HUES64 (cell line): ENCODE measurements around the gene SRL.
"Not testable (repeated sequence)": the region's sequence is repeated elsewhere in the genome, so short reads cannot be mapped to it uniquely, and the experiment has no call there.

Experiments
- H3K27ac ChIP-seq: 2 replicates; pipeline ENCODE4 v1.7.0; 2013; ENCODE audit warnings: low read depth, low read length, inconsistent platforms
- H3K27me3 ChIP-seq: 2 replicates; pipeline ENCODE4 v1.6.1; 2013; ENCODE audit warnings: mild to moderate bottlenecking, low read length; ENCODE audit not compliant: insufficient read depth
- H3K36me3 ChIP-seq: 2 replicates; pipeline ENCODE4 v1.6.1; 2013; ENCODE audit warnings: mild to moderate bottlenecking, low read length; ENCODE audit not compliant: insufficient read depth
- H3K4me1 ChIP-seq: 2 replicates; pipeline ENCODE4 v1.6.1; 2013; ENCODE audit warnings: mild to moderate bottlenecking, low read length, moderate library complexity; ENCODE audit not compliant: insufficient read depth
- H3K4me3 ChIP-seq: 2 replicates; pipeline ENCODE4 v1.5.1; 2013; ENCODE audit warnings: mild to moderate bottlenecking, low read length, moderate library complexity
- H3K9ac ChIP-seq: 2 replicates; pipeline ENCODE4 v1.6.1; 2013; ENCODE audit warnings: mild to moderate bottlenecking, low read depth, low read length
- H3K9me3 ChIP-seq: 2 replicates; pipeline ENCODE4 v1.6.1; 2013; ENCODE audit warnings: low read depth, low read length; ENCODE audit not compliant: insufficient read depth
- WGBS: fragments of 150-250, 120-280 bp; methylation state at CpG from one replicate; pipeline ENCODE4 v1.1.7; 2013; ENCODE audit warnings: missing lambda C conversion rate; 5-methylcytosine and 5-hydroxymethylcytosine counted together

Gene SRL

DNA sequence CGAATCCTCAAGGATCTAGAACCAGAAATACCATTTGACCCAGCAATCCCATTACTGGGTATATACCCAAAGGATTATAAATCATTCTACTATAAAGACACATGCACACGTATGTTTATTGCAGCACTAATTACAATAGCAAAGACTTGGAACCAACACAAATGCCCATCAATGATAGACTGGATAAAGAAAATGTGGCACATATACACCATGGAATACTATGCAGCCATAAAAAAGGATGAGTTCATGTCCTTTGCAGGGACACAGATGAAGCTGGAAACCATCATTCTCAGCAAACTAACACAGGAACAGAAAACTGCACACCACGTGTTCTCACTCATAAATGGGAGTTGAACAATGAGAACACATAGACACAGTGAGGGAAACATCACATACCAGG is 85.4 kb downstream of the SRL start:
- not testable (repeated sequence) for H3K27ac ChIP-seq, H3K9ac ChIP-seq, H3K4me1 ChIP-seq, H3K4me3 ChIP-seq, H3K27me3 ChIP-seq, H3K36me3 ChIP-seq, H3K9me3 ChIP-seq
- WGBS: 60% methylated on average over 2 of the region's 3 CpGs

DNA sequence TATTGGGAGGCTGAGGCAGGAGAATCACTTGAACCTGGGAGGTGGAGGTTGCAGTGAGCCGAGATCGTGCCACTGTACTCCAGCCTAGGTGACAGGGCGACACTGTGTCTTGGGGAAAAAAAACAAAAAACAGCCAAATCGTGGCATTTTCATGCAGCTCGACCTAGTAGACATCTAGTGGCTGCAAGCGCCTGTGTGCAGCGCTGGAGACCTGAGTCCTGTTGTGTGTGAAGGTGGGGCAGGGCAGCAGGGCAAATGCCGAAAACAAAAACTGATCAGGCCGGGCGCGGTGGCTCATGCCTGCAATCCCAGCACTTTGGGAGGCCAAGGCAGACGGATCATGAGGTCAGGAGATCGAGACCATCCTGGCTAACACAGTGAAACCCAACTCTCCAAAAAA is 88.5 kb downstream of the SRL start:
- 93% methylated on average over 13 of the region's 13 CpGs for WGBS
- H3K4me3 ChIP-seq, H3K9me3 ChIP-seq, H3K27ac ChIP-seq, H3K9ac ChIP-seq, H3K36me3 ChIP-seq, H3K4me1 ChIP-seq, H3K27me3 ChIP-seq: not testable (repeated sequence)

DNA sequence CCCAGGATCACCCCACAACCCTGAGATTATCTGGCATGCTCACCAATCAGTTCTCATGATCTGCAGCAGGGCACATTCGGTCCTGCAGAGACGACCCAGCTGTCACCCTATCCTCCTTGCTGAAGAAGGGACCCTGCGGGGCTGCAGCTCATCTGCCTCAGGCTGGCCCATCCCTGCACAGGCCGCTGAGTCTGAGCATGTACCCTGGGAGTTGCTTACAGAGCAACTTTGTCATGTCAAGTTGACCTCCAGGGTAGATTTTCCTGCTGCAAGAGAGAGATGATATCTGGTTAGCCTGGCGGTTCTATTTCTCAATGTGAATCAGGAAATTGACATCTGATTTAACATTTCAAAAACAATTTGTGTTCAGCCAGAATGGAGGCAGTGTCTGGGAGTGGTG is 89.6 kb downstream of the SRL start:
- H3K36me3 ChIP-seq: no peaks in the 10 kb centered on the region
- 87% methylated on average over 5 of the region's 5 CpGs for WGBS
- H3K4me1 ChIP-seq: no peaks in the 10 kb centered on the region
- H3K9ac ChIP-seq: no peak overlapping the region
- no peak overlapping the region for H3K4me3 ChIP-seq
- no peak overlapping the region for H3K27ac ChIP-seq
- no peaks in the 10 kb centered on the region for H3K9me3 ChIP-seq
- no peaks in the 10 kb centered on the region for H3K27me3 ChIP-seq

DNA sequence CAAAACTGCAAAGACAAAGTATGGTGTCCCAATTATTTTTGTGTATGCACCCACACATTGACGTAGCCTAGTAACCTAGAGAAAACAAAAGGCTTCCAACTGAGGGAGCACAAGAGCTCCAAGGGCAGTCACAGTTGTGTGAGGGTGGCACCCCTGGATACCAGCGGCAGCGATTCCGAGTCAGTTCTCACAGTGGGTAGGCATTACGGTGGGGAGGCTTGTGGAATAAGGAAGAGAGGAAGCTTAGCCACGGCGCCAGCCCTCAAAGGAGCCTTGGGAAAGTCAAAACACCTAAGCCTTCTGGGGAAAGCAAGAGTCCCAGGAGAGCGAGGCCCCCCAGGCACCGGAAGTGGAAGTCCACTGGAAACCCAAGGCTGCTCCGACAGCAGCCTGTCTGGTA is 94.6 kb downstream of the SRL start:
- Histone ChIP-seq H3K4me1 (no peaks in the 10 kb centered on the region), H3K27ac (no peak overlapping the region), H3K36me3 (no peaks in the 10 kb centered on the region), H3K27me3 (no peaks in the 10 kb centered on the region), H3K4me3 (no peak overlapping the region), H3K9me3 (no peaks in the 10 kb centered on the region), H3K9ac (no peak overlapping the region)
- 87% methylated on average over 10 of the region's 10 CpGs for WGBS

DNA sequence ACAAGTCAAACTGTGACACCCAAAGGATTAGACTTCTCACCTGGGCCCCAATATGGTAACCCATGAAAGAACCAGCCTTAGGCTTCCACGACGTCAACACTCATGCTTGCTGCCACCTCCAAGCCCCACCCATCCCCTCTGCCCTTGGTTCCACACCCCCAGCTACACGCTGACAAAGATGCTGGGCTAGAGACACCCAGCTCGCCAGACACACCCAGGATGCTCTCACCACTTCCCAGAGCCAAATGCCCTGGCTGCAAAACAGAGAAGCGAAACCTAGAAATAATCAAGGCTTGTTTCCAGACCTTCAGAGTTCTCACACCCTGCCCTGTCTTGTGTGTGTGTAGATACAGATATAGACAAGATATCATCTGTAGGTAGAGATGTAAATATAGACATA is 99.6 kb downstream of the SRL start:
- Histone ChIP-seq H3K4me1 (no peaks in the 10 kb centered on the region), H3K27ac (no peak overlapping the region), H3K9ac (no peak overlapping the region), H3K27me3 (peaks cover 6% of the 10 kb centered on the region), H3K9me3 (0 out of 2 replicates have a peak, but pooled peaks cover 3% of the 10 kb centered on the region), H3K36me3 (no peaks in the 10 kb centered on the region), H3K4me3 (no peak overlapping the region)
- WGBS: 86% methylated on average over 5 of the region's 5 CpGs

DNA sequence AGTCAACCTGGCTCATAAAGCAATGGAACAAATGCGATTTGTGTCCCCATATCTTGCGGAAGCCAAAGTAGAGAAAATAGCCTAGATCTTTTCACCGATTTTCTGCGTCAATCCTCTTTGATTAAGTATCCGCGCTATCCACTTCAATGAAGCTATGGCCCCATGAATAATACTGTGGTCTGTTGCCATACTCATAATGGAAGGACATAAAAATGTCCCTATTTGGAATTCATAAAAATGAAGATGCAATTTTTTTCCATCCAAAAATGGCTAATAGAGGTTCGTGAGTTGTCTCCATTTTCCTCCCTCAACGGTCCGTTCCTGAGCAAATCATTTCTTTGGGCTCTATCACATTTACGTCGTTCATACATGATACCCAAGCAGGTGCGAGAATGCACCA is 100.3 kb downstream of the SRL start:
- H3K27ac ChIP-seq: no peak overlapping the region

DNA sequence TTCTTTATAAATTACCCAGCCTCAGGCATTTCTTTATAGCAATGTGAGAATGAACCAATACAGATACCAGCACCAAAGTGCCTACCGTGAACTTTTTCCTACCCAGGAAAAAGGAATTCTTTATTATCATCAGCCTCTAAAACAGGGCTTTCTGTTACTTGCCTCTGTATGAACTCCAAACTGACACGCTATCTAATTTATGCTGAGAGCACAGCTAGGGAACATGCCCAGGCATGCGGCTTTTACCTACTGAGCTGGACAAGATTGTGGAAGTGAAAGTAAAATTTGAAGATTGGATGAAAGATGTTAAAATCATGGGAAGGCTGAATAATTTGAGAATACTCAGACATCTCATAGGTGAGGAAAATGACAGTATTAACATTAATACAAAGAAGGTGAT is 101.2 kb downstream of the SRL start:
- H3K27ac ChIP-seq: no peak overlapping the region
- 95% methylated on average over 3 of the region's 3 CpGs for WGBS

More for the DNA sequence above, 100.3 kb downstream of the SRL start:
- Histone ChIP-seq H3K4me3 (no peak overlapping the region), H3K9me3 (0 out of 2 replicates have a peak, but pooled peaks cover 3% of the 10 kb centered on the region), H3K36me3 (no peaks in the 10 kb centered on the region), H3K27me3 (peaks cover 8% of the 10 kb centered on the region), H3K4me1 (no peaks in the 10 kb centered on the region), H3K9ac (no peak overlapping the region)
- 96% methylated on average over 12 of the region's 12 CpGs for WGBS

DNA sequence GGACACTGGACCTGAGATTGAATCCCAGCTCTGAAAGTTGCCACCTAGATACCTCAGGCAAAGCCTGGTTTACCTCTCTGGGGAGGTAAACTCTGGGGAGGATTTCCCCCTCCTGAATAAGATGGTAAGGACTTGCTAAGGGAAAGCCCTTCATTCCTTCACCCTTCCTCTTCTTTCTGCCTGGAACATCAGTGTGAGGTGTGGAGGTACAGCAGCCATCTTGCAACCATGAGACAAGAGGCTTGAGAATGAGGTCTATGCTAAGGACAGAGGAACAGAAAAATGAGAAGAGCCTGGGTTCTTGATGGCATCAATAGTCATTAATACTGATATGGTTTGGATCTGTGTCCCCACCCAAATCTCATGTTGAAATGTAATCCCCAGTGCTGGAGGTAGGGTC is 101.9 kb downstream of the SRL start:
- H3K9ac ChIP-seq: no peak overlapping the region
- no peak overlapping the region for H3K4me3 ChIP-seq
- H3K27me3 ChIP-seq: peaks cover 20% of the 10 kb centered on the region
- H3K9me3 ChIP-seq: 0 out of 2 replicates have a peak, but pooled peaks cover 3% of the 10 kb centered on the region
- H3K27ac ChIP-seq: no peak overlapping the region
- H3K36me3 ChIP-seq: no peaks in the 10 kb centered on the region
- 0 out of 2 replicates have a peak, but pooled peaks cover 3% of the 10 kb centered on the region for H3K4me1 ChIP-seq

More for the DNA sequence above, 101.2 kb downstream of the SRL start:
- H3K9me3 ChIP-seq: 0 out of 2 replicates have a peak, but pooled peaks cover 3% of the 10 kb centered on the region
- peaks cover 18% of the 10 kb centered on the region for H3K27me3 ChIP-seq
- no peaks in the 10 kb centered on the region for H3K36me3 ChIP-seq
- H3K4me3 ChIP-seq: no peak overlapping the region
- 0 out of 2 replicates have a peak, but pooled peaks cover 3% of the 10 kb centered on the region for H3K4me1 ChIP-seq
- H3K9ac ChIP-seq: no peak overlapping the region
